Endothelial cell of umbilical vein (primary cell): ENCODE results near the gene GPR82. TPM values are rescaled to one million over a fixed set of nuclear protein-coding genes. Genes with fewer than 3 reads are reported as not detected.

Experiments used
- BruUV-seq: library from RNA; stranded (reverse); fragments of 400-500 nt; replicated peaks from 2 replicates; lab custom pipeline; 2021; lab: Mats Ljungman, UMichigan
- CTCF ChIA-PET: fragments of 300-600, 350-600 bp; sonication (Branson Sonifier 250); formaldehyde crosslinking; loops from one replicate; lab custom pipeline; 2021; ENCODE audit warnings: antibody characterized with exemption, inconsistent platforms; lab: Charles Lee
- POLR2A ChIA-PET: fragments of 300-600, 350-600 bp; sonication (Branson Sonifier 250); formaldehyde crosslinking; loops from one replicate; lab custom pipeline; 2021; ENCODE audit warnings: antibody characterized with exemption, inconsistent platforms; lab: Charles Lee
- DNase-seq: peaks from one replicate; pipeline ENCODE4 v3.0.0-alpha.2; 2011; ENCODE audit warnings: low read depth, low spot score
- FAIRE-seq: peaks from 2 replicates; lab custom pipeline; 2011; peaks lifted over from hg19 to GRCh38; lab: Jason Lieb, UNC
- H2AFZ ChIP-seq: 2 replicates; pipeline ENCODE4 v1.6.0; 2012; ENCODE audit warnings: low read depth, low read length, control low read depth, inconsistent platforms
- H3K27ac ChIP-seq: 2 replicates; pipeline ENCODE4 v1.5.1; 2011; ENCODE audit warnings: low read depth, mild to moderate bottlenecking, control low read depth, low read length, moderate library complexity; ENCODE audit not compliant: insufficient read depth
- H3K27me3 ChIP-seq, 2 experiments: 2 replicates each; pipeline versions ENCODE4 v1.6.0 to v1.6.1; 2011; ENCODE audit warnings: low read length in 2 of 2, mixed read lengths in 1 of 2; ENCODE audit not compliant: control insufficient read depth in 2 of 2, insufficient read depth in 2 of 2
- H3K36me3 ChIP-seq, 2 experiments: 2 replicates in 1 of 2; 3 replicates in 1 of 2; pipeline ENCODE4 v1.5.1; 2011; ENCODE audit warnings: low read length in 2 of 2, mild to moderate bottlenecking in 1 of 2, moderate library complexity in 1 of 2; ENCODE audit not compliant: control insufficient read depth in 2 of 2, insufficient read depth in 2 of 2; ENCODE audit errors: extremely low read depth in 1 of 2
- H3K4me1 ChIP-seq: 3 replicates; pipeline ENCODE4 v1.5.1; 2011; ENCODE audit warnings: mild to moderate bottlenecking, low read length; ENCODE audit not compliant: control insufficient read depth, insufficient read depth; ENCODE audit errors: extremely low read depth
- H3K4me2 ChIP-seq: 2 replicates; pipeline ENCODE4 v1.6.1; 2011; ENCODE audit warnings: low read length, control low read depth, mixed read lengths; ENCODE audit not compliant: insufficient read depth
- H3K4me3 ChIP-seq, 3 experiments: fragments of 200-600 bp in 1 of 3; sonication (generic), shearing (Covaris generic) in 1 of 3; replicated peaks in 1 of 3; 2 replicates each; pipeline ENCODE4 v1.5.1; 2011 to 2016; ENCODE audit warnings: control low read depth in 3 of 3, low read length in 3 of 3, mild to moderate bottlenecking in 2 of 3, inconsistent platforms in 1 of 3, low read depth in 1 of 3, moderate library complexity in 1 of 3; ENCODE audit not compliant: insufficient read depth in 1 of 3
- H3K79me2 ChIP-seq: 2 replicates; pipeline ENCODE4 v1.6.0; 2012; ENCODE audit warnings: low read length, inconsistent platforms; ENCODE audit not compliant: control insufficient read depth, insufficient read depth
- H3K9ac ChIP-seq: replicated peaks from 2 replicates; pipeline ENCODE3; 2011; ENCODE audit warnings: low read length, control low read depth; ENCODE audit not compliant: insufficient read depth; ENCODE audit errors: extremely low read depth
- H3K9me1 ChIP-seq: replicated peaks from 3 replicates; pipeline ENCODE4 v1.6.0; 2011; ENCODE audit warnings: mild to moderate bottlenecking, low read length; ENCODE audit not compliant: control insufficient read depth, insufficient read depth; ENCODE audit errors: extremely low read depth
- H3K9me3 ChIP-seq: replicated peaks from 2 replicates; pipeline ENCODE4 v1.5.1; 2012; ENCODE audit warnings: low read length, inconsistent platforms; ENCODE audit not compliant: control insufficient read depth, insufficient read depth
- H4K20me1 ChIP-seq: replicated peaks from 2 replicates; pipeline ENCODE3; 2011; ENCODE audit warnings: mild to moderate bottlenecking, low read length; ENCODE audit not compliant: control insufficient read depth, insufficient read depth; ENCODE audit errors: extremely low read depth
- CTCF ChIP-seq, 2 donors: IDR thresholded peaks; 1 replicate in 1 of 2; 2 replicates in 1 of 2; pipeline ENCODE4 v1.5.1; 2011; ENCODE audit warnings: low read length in 2 of 2, mild to moderate bottlenecking in 2 of 2, moderate library complexity in 2 of 2, control low read depth in 1 of 2, inconsistent platforms in 1 of 2, low read depth in 1 of 2; ENCODE audit not compliant: insufficient read depth in 1 of 2; ENCODE audit errors: extremely low read depth in 1 of 2
- EZH2 ChIP-seq: IDR thresholded peaks from 2 replicates; pipeline ENCODE4 v1.6.1; 2012; ENCODE audit warnings: borderline replicate concordance, low read depth, mild to moderate bottlenecking, moderate library complexity, low read length, inconsistent platforms; ENCODE audit not compliant: severe bottlenecking
- FOS ChIP-seq: IDR thresholded peaks from 2 replicates; pipeline ENCODE4 v1.6.1; 2011; ENCODE audit warnings: mild to moderate bottlenecking, low read length, moderate library complexity, borderline replicate concordance; ENCODE audit not compliant: insufficient read depth
- GATA2 ChIP-seq: IDR thresholded peaks from 2 replicates; pipeline ENCODE4 v1.7.0; 2011; ENCODE audit warnings: low read depth, mild to moderate bottlenecking, moderate library complexity, mixed read lengths, low read length; ENCODE audit not compliant: insufficient read length, insufficient read depth
- JUN ChIP-seq: IDR thresholded peaks from 2 replicates; pipeline ENCODE4 v1.6.1; 2011; ENCODE audit warnings: borderline replicate concordance, low read depth; ENCODE audit not compliant: insufficient read length, insufficient read depth
- MAX ChIP-seq: IDR thresholded peaks from 2 replicates; pipeline ENCODE4 v1.6.1; 2011; ENCODE audit not compliant: insufficient read depth, insufficient read length
- MYC ChIP-seq: IDR thresholded peaks from one replicate; pipeline ENCODE4 v1.6.1; 2011; ENCODE audit warnings: mild to moderate bottlenecking, low read depth, low read length
- POLR2A ChIP-seq: IDR thresholded peaks from 2 replicates; pipeline ENCODE4 v1.6.1; 2012; ENCODE audit warnings: low read depth, mild to moderate bottlenecking, control low read depth, low read length
- POLR2AphosphoS5 ChIP-seq: IDR thresholded peaks from 2 replicates; pipeline ENCODE4 v1.6.1; 2012; ENCODE audit warnings: low read depth, mild to moderate bottlenecking, control low read depth, low read length, moderate library complexity; ENCODE audit not compliant: insufficient read depth
- dilution Hi-C: fragments of 300-500 bp; cut with MboI; formaldehyde crosslinking; loops from one replicate; pipeline ENCODE4 v1.15.0; 2019; ENCODE audit warnings: low sequenced_read_pairs; ENCODE audit not compliant: extremely low pct_ligation_motif_present
- intact Hi-C: fragments of 100-400 bp; cut with micrococcal nuclease; formaldehyde crosslinking; loops from one replicate; pipeline ENCODE4 v1.10.0; 2022
- polyA plus RNA-seq, 4 experiments: library from polyadenylated mRNA; depleted of rRNA in 3 of 4; stranded (reverse) in 3 of 4; unstranded in 1 of 4; fragments of >200 nt; gene quantifications; 2 replicates each; pipeline versions ENCODE4 v1.2.1 to v1.2.3, GENCODE V29; 2011 to 2012; ENCODE audit warnings: missing spikeins in 1 of 4
- total RNA-seq: library from RNA; stranded (reverse); gene quantifications from 2 replicates; pipeline ENCODE4 v1.2.3, GENCODE V29; 2021

The GPR82 gene
- total and polyA plus RNA-seq, 2 donors (not counting 3 experiments of a cell fraction or from before 2014, with no cell fraction given): not detected

GRCh38 chrX:41688835-41689234 lies 35.1 kb upstream of the GPR82 start, which contains the start of gene GPR34:
TSS of gene GPR34 (plus strand) at chrX:41688973. CDS start at chrX:41695634, 6,661 bp downstream.
- H3K9me1 ChIP-seq: no peaks in the 10 kb centered on the region
- no peak for FAIRE-seq
- H3K4me1 ChIP-seq: no peaks in the 10 kb centered on the region
- H3K27me3 ChIP-seq: no peaks in the 10 kb centered on the region
- no peak within 1 kb of the TSS for H3K9ac ChIP-seq
- H3K36me3 ChIP-seq: no peaks in the 10 kb centered on the region
- no peak within 1 kb of the TSS for H3K27ac ChIP-seq
- no peaks in the 10 kb centered on the region for H3K79me2 ChIP-seq
- no peaks in the 10 kb centered on the region for H3K9me3 ChIP-seq
- H4K20me1 ChIP-seq: no peaks in the 10 kb centered on the region
- POLR2A ChIA-PET: no interaction called here
- no peak within 1 kb of the TSS for H2AFZ ChIP-seq
- intact Hi-C loops: no loop called here
- H3K4me3 ChIP-seq: no peak within 1 kb of the TSS
- no peak within 1 kb of the TSS for H3K4me2 ChIP-seq
- dilution Hi-C loops: no loop called here
- no peak for DNase-seq
- no peak for TF ChIP-seq EZH2
- no peak for TF ChIP-seq JUN
- TF ChIP-seq CTCF (IDR thresholded peaks at IDR 0.05; ENCODE audit: extremely low read depth in 1 of 2, insufficient read depth in 1 of 2, low read depth in 1 of 2, low read length in 2 of 2): no peak
- TF ChIP-seq MYC: no peak
- no peak for TF ChIP-seq GATA2
- no TSS peak for BruUV-seq
- CTCF ChIA-PET: no interaction called here

- no peaks in the 10 kb centered on the region for H3K9me1 ChIP-seq
- dilution Hi-C loops (no loop called here), intact Hi-C loops (no loop called here)
- H3K79me2 ChIP-seq: no peaks in the 10 kb centered on the region
- H3K27ac ChIP-seq: no peak overlapping the region
- H3K9me3 ChIP-seq: no peaks in the 10 kb centered on the region
- no peaks in the 10 kb centered on the region for H3K4me1 ChIP-seq
- no TSS peak for BruUV-seq
- H2AFZ ChIP-seq: no peak overlapping the region
- no peaks in the 10 kb centered on the region for H4K20me1 ChIP-seq
- no peak overlapping the region for H3K9ac ChIP-seq
- no peaks in the 10 kb centered on the region for H3K27me3 ChIP-seq
- ChIA-PET POLR2A (no interaction called here), CTCF (interaction anchor here (0.7 kb wide), 1 partner anchor 8 kb away, joined by 3 read pairs; no protein-coding TSS in a partner anchor)
- FAIRE-seq: no peak
- H3K4me2 ChIP-seq: no peak overlapping the region
- no peak for DNase-seq
- no peaks in the 10 kb centered on the region for H3K36me3 ChIP-seq
- H3K4me3 ChIP-seq: no peak overlapping the region
- TF ChIP-seq JUN (no peak), POLR2AphosphoS5 (no peak), MYC (no peak), MAX (no peak), FOS (no peak), POLR2A (no peak), GATA2 (no peak), CTCF (IDR thresholded peaks at IDR 0.05; ENCODE audit: extremely low read depth in 1 of 2, insufficient read depth in 1 of 2, low read depth in 1 of 2, low read length in 2 of 2) (no peak), EZH2 (no peak)
These were observed 34.3 kb upstream of the GPR82 start for GRCh38 chrX:41689711-41690110.
